ENCODE measurements around the gene TRIM37.

Gene TRIM37

GRCh38 chr17:59101178-59101577 lies 5.5 kb downstream of the TRIM37 start:
- Histone ChIP-seq H3K9ac (ENCODE audit: low read depth, low read length) (no peak overlapping the region), H3K27me3 (ENCODE audit: insufficient read depth, low read length, poor library complexity) (no peaks in the 10 kb centered on the region), H3K79me2 (ENCODE audit: insufficient read depth, low read length) (peaks cover 94% of the 10 kb centered on the region), H3K9me3 (ENCODE audit: insufficient read depth, low read length, severe bottlenecking) (no peaks in the 10 kb centered on the region), H2AFZ (ENCODE audit: low read depth, low read length) (no peak overlapping the region), H4K20me1 (ENCODE audit: insufficient read depth, low read length) (peaks cover 21% of the 10 kb centered on the region; the same call in 1 of the 2 replicates), H3K36me3 (ENCODE audit: insufficient read depth, low read length) (peaks cover 55% of the 10 kb centered on the region), H3K4me2 (ENCODE audit: insufficient read depth, low read length) (no peak overlapping the region; the same call in 1 of the 2 replicates), H3K4me3 (ENCODE audit: low read depth in 1 of 2, low read length in 2 of 2) (no peak overlapping the region), H3K4me1 (ENCODE audit: insufficient read depth, low read length) (peaks cover 31% of the 10 kb centered on the region), H3K27ac (ENCODE audit: low read length) (no peak overlapping the region)
- DNase-seq (no peak), ATAC-seq (ENCODE audit: insufficient read depth, low read depth) (no peak)
- no peak for TF ChIP-seq CTCF (IDR thresholded peaks at IDR 0.05; ENCODE audit: borderline replicate concordance, extremely low read depth, low read length, poor library complexity, severe bottlenecking)
- no peak for TF ChIP-seq EZH2 (IDR thresholded peaks at IDR 0.05; ENCODE audit: borderline replicate concordance, low read depth, low read length, severe bottlenecking)

- H3K4me1 ChIP-seq (ENCODE audit: insufficient read depth, low read length) = peaks cover 8% of the 10 kb centered on the region
- H3K27me3 ChIP-seq (ENCODE audit: insufficient read depth, low read length, poor library complexity) = no peaks in the 10 kb centered on the region
- H3K36me3 ChIP-seq (ENCODE audit: insufficient read depth, low read length) = peaks cover 52% of the 10 kb centered on the region
- no peak overlapping the region for H3K27ac ChIP-seq (ENCODE audit: low read length)
- no peak overlapping the region for H2AFZ ChIP-seq (ENCODE audit: low read depth, low read length)
- TF ChIP-seq EZH2 (IDR thresholded peaks at IDR 0.05; ENCODE audit: borderline replicate concordance, low read depth, low read length, severe bottlenecking) (no peak), CTCF (IDR thresholded peaks at IDR 0.05; ENCODE audit: borderline replicate concordance, extremely low read depth, low read length, poor library complexity, severe bottlenecking) (no peak)
- H3K9me3 ChIP-seq (ENCODE audit: insufficient read depth, low read length, severe bottlenecking) = no peaks in the 10 kb centered on the region
- ATAC-seq (ENCODE audit: insufficient read depth, low read depth) = no peak
- H3K9ac ChIP-seq (ENCODE audit: low read depth, low read length) = no peak overlapping the region
- H3K79me2 ChIP-seq (ENCODE audit: insufficient read depth, low read length) = peaks cover 95% of the 10 kb centered on the region
- no peak overlapping the region for H3K4me3 ChIP-seq (ENCODE audit: low read depth in 1 of 2, low read length in 2 of 2)
- no peak for DNase-seq
- peaks cover 23% of the 10 kb centered on the region; the same call in 1 of the 2 replicates for H4K20me1 ChIP-seq (ENCODE audit: insufficient read depth, low read length)
- no peak overlapping the region for H3K4me2 ChIP-seq (ENCODE audit: insufficient read depth, low read length)
These were observed 8.8 kb downstream of the TRIM37 start for GRCh38 chr17:59097876-59098275.

GRCh38 chr17:59094861-59095530 lies 11.7 kb downstream of the TRIM37 start:
- H3K9me3 ChIP-seq (ENCODE audit: insufficient read depth, low read length, severe bottlenecking) = no peaks in the 10 kb centered on the region
- no peak overlapping the region for H3K27ac ChIP-seq (ENCODE audit: low read length)
- no peak for DNase-seq
- peaks cover 91% of the 10 kb centered on the region for H3K79me2 ChIP-seq (ENCODE audit: insufficient read depth, low read length)
- peaks cover 33% of the 10 kb centered on the region for H3K36me3 ChIP-seq (ENCODE audit: insufficient read depth, low read length)
- ATAC-seq (ENCODE audit: insufficient read depth, low read depth) = no peak
- no peak overlapping the region for H3K4me2 ChIP-seq (ENCODE audit: insufficient read depth, low read length)
- no peak overlapping the region for H3K9ac ChIP-seq (ENCODE audit: low read depth, low read length)
- no peak overlapping the region for H3K4me3 ChIP-seq (ENCODE audit: low read depth in 1 of 2, low read length in 2 of 2)
- no peak overlapping the region for H2AFZ ChIP-seq (ENCODE audit: low read depth, low read length)
- peaks cover 20% of the 10 kb centered on the region; the same call in 1 of the 2 replicates for H4K20me1 ChIP-seq (ENCODE audit: insufficient read depth, low read length)
- peaks cover 2% of the 10 kb centered on the region; the same call in 1 of the 2 replicates for H3K4me1 ChIP-seq (ENCODE audit: insufficient read depth, low read length)
- TF ChIP-seq EZH2 (IDR thresholded peaks at IDR 0.05; ENCODE audit: borderline replicate concordance, low read depth, low read length, severe bottlenecking) = no peak
- TF ChIP-seq CTCF (IDR thresholded peaks at IDR 0.05; ENCODE audit: borderline replicate concordance, extremely low read depth, low read length, poor library complexity, severe bottlenecking) = no peak
- H3K27me3 ChIP-seq (ENCODE audit: insufficient read depth, low read length, poor library complexity) = no peaks in the 10 kb centered on the region

Measured in DND-41 (cell line).